ENCODE results near the gene MICA. TPM values are rescaled to one million over a fixed set of nuclear protein-coding genes. Genes with fewer than 3 reads are reported as not detected.

Gene MICA
- total RNA-seq, 1 donor from 2014 or later, result 33.1 TPM

- H3K27me3 ChIP-seq (ENCODE audit: low read depth), result no peaks in the 10 kb centered on the region
- peaks cover 45% of the 10 kb centered on the region for H3K4me1 ChIP-seq
- H3K9me3 ChIP-seq, result no peaks in the 10 kb centered on the region
- no peak for ATAC-seq
- H3K4me3 ChIP-seq, result peak overlapping the region; percentile 67
- no peak for TF ChIP-seq CTCF (IDR thresholded peaks at IDR 0.05)
- no peaks in the 10 kb centered on the region for H3K36me3 ChIP-seq
- no peak overlapping the region for H3K27ac ChIP-seq
- no peak for DNase-seq
- intact Hi-C loops (cut with DNase I), result no loop called here
These were observed 61.1 kb downstream of the MICA start for GRCh38 chr6:31464252-31465184.

Small RNA genes lying within 50 kb of the gene (microRNA-seq; reads per million reads assigned to microRNA genes)
- not detected for gene MIR6891 (ENCODE audit: borderline number of aligned reads)

Other genes starting within 250 kb of the MICA start
- gene CCHCR1, start 245.8 kb upstream of the MICA start, total RNA-seq, result 16.5 TPM
- gene TCF19, start 245.0 kb upstream of the MICA start, total RNA-seq, result 6.2 TPM
- gene POU5F1, start 232.9 kb upstream of the MICA start, total RNA-seq, result 5.0 TPM
- gene HLA-C, start 131.5 kb upstream of the MICA start, total RNA-seq, result 1,186 TPM
- gene HLA-B, start 46.4 kb upstream of the MICA start, total RNA-seq, result 2,736 TPM
- 13.8 TPM for gene MICB, start 94.5 kb downstream of the MICA start, total RNA-seq
- gene MCCD1, start 125.4 kb downstream of the MICA start, total RNA-seq, result not detected
- gene DDX39B, start 138.4 kb downstream of the MICA start, total RNA-seq, result 265 TPM
- gene ATP6V1G2, start 143.0 kb downstream of the MICA start, total RNA-seq, result 1.6 TPM
- gene NFKBIL1, start 144.0 kb downstream of the MICA start, total RNA-seq, result 17.8 TPM
- not detected for gene LTA, start 168.7 kb downstream of the MICA start, total RNA-seq
- gene TNF, start 172.0 kb downstream of the MICA start, total RNA-seq, result 4.5 TPM
- gene LTB, start 178.8 kb downstream of the MICA start, total RNA-seq, result 10.0 TPM
- gene LST1, start 182.7 kb downstream of the MICA start, total RNA-seq, result 127 TPM
- gene NCR3, start 189.4 kb downstream of the MICA start, total RNA-seq, result 2.6 TPM
- gene AIF1, start 211.6 kb downstream of the MICA start, total RNA-seq, result 109 TPM
- 133 TPM for gene PRRC2A, start 217.1 kb downstream of the MICA start, total RNA-seq
- gene BAG6, start 249.1 kb downstream of the MICA start, total RNA-seq, result 253 TPM